HL-60 (cell line): ENCODE measurements around the gene NCOA3.

Experiments
- DNase-seq, 2 experiments: peaks; one replicate each; pipeline ENCODE4 v3.0.0-alpha.2; 2010 to 2020; ENCODE audit warnings: low read depth in 1 of 2, low spot score in 1 of 2
- H3K27ac ChIP-seq: fragments of 250-450 bp; sonication (Bioruptor Pico); replicated peaks from 2 replicates; pipeline ENCODE4 v1.5.1; 2020; ENCODE audit warnings: mild to moderate bottlenecking, moderate library complexity
- H3K27me3 ChIP-seq: fragments of 250-450 bp; sonication (Bioruptor Pico); 2 replicates; pipeline ENCODE4 v1.5.1; 2021; ENCODE audit warnings: mild to moderate bottlenecking, moderate library complexity; ENCODE audit not compliant: insufficient read depth, poor library complexity, severe bottlenecking
- H3K4me3 ChIP-seq: replicated peaks from 2 replicates; pipeline ENCODE4 v1.5.1; 2011; ENCODE audit warnings: mild to moderate bottlenecking, control low read depth, low read length; ENCODE audit not compliant: insufficient read depth
- CTCF ChIP-seq: IDR thresholded peaks from one replicate; pipeline ENCODE4 v1.5.1; 2011; ENCODE audit warnings: low read length, control low read depth, inconsistent platforms; ENCODE audit not compliant: insufficient read depth
- GABPA ChIP-seq: IDR thresholded peaks from 2 replicates; pipeline ENCODE4 v1.6.1; 2012; ENCODE audit warnings: low read depth
- POLR2AphosphoS5 ChIP-seq: IDR thresholded peaks from 2 replicates; pipeline ENCODE4 v1.6.1; 2012; ENCODE audit warnings: low read depth
- REST ChIP-seq: IDR thresholded peaks from 2 replicates; pipeline ENCODE4 v1.6.1; 2012; ENCODE audit warnings: low read depth; ENCODE audit not compliant: insufficient replicate concordance
- SPI1 ChIP-seq: IDR thresholded peaks from 2 replicates; pipeline ENCODE4 v1.6.1; 2012; ENCODE audit warnings: low read depth, mild to moderate bottlenecking, borderline replicate concordance

The NCOA3 gene

GRCh38 chr20:47476452-47476851, 25.2 kb upstream of the NCOA3 start:
- no peak for DNase-seq
- no peak overlapping the region for H3K27ac ChIP-seq
- no peaks in the 10 kb centered on the region for H3K27me3 ChIP-seq
- H3K4me3 ChIP-seq: no peak overlapping the region
- no peak for TF ChIP-seq CTCF
- no peak for TF ChIP-seq GABPA
- no peak for TF ChIP-seq SPI1
- no peak for TF ChIP-seq POLR2AphosphoS5
- TF ChIP-seq REST: no peak

- TF ChIP-seq SPI1 (no peak), CTCF (no peak), GABPA (no peak), POLR2AphosphoS5 (no peak), REST (no peak)
- DNase-seq: no peak
- Histone ChIP-seq H3K4me3 (no peak overlapping the region), H3K27me3 (no peaks in the 10 kb centered on the region), H3K27ac (no peak overlapping the region)
Observed at GRCh38 chr20:47479093-47479492, 22.6 kb upstream of the NCOA3 start.

- no peak overlapping the region for H3K4me3 ChIP-seq
- H3K27me3 ChIP-seq: no peaks in the 10 kb centered on the region
- DNase-seq: peak in 1 of 2 experiments; percentile 28
- no peak overlapping the region for H3K27ac ChIP-seq
- TF ChIP-seq SPI1 (peak; percentile 9; the same call in 1 of the 2 replicates), CTCF (no peak)
Observed at GRCh38 chr20:47479506-47479905, 22.2 kb upstream of the NCOA3 start.

- H3K27me3 ChIP-seq: no peaks in the 10 kb centered on the region
- H3K4me3 ChIP-seq: no peak overlapping the region
- DNase-seq: no peak
- no peak overlapping the region for H3K27ac ChIP-seq
- TF ChIP-seq POLR2AphosphoS5: no peak
- no peak for TF ChIP-seq SPI1
- TF ChIP-seq CTCF: no peak
Observed at GRCh38 chr20:47480239-47480638, 21.4 kb upstream of the NCOA3 start.
